Lower lobe of right lung (tissue), 2 donors: ENCODE results near the gene TOM1. TPM values are rescaled to one million over a fixed set of nuclear protein-coding genes. Genes with fewer than 3 reads are reported as not detected.

Experiments used
- ATAC-seq, 2 donors: fragments of 200-7000 bp; cut with Tn5 transposase; one replicate each; pipeline ENCODE4 v1.9.1; 2020 to 2022; ENCODE audit warnings: mild to moderate bottlenecking in 2 of 2, moderate library complexity in 2 of 2
- DNase-seq: peaks from one replicate; pipeline ENCODE4 v3.0.0-alpha.2; 2020
- H3K27ac ChIP-seq: fragments of 200-600 bp; one replicate; pipeline ENCODE4 v1.8.0; 2022
- H3K27me3 ChIP-seq: fragments of 200-600 bp; one replicate; pipeline ENCODE4 v1.8.0; 2022; ENCODE audit warnings: low read depth
- H3K36me3 ChIP-seq: fragments of 200-600 bp; one replicate; pipeline ENCODE4 v1.8.0; 2022; ENCODE audit warnings: mild to moderate bottlenecking
- H3K4me1 ChIP-seq: fragments of 200-600 bp; one replicate; pipeline ENCODE4 v1.8.0; 2022
- H3K4me3 ChIP-seq: fragments of 200-600 bp; one replicate; pipeline ENCODE4 v1.8.0; 2022; ENCODE audit warnings: mild to moderate bottlenecking
- H3K9me3 ChIP-seq: fragments of 200-600 bp; one replicate; pipeline ENCODE4 v1.8.0; 2022
- CTCF ChIP-seq: fragments of 200-600 bp; IDR thresholded peaks from one replicate; pipeline ENCODE4 v1.8.0; 2022; ENCODE audit warnings: antibody characterized with exemption, mild to moderate bottlenecking
- intact Hi-C: fragments of 100-400 bp; cut with DNase I; formaldehyde crosslinking; loops from one replicate; pipeline ENCODE4 v1.11.0; 2022
- total RNA-seq: library from RNA; stranded (reverse); fragmentation: NEBNext Ultra II Directional; extraction: Animal tissue kit (Norgen Biotek cat#: 25700); gene quantifications from one replicate; pipeline ENCODE4 v1.2.1, GENCODE V29; 2021
- donor health status: DM: no; HTN: yes; CAD: no; lungs with severe emphysema.

TOM1 gene
- total RNA-seq, 1 donor from 2014 or later = 70.3 TPM

GRCh38 chr22:35367331-35367886 lies 67.7 kb downstream of the TOM1 start:
- no peak overlapping the region for H3K4me3 ChIP-seq
- no peaks in the 10 kb centered on the region for H3K27me3 ChIP-seq
- DNase-seq (peak; percentile 69), ATAC-seq (peak; percentile 34 to 54)
- H3K27ac ChIP-seq = no peak overlapping the region
- intact Hi-C loops = no loop called here
- H3K36me3 ChIP-seq = no peaks in the 10 kb centered on the region
- H3K9me3 ChIP-seq = no peaks in the 10 kb centered on the region
- no peak for TF ChIP-seq CTCF
- H3K4me1 ChIP-seq = peaks cover 32% of the 10 kb centered on the region

GRCh38 chr22:35368386-35368785 lies 68.7 kb downstream of the TOM1 start:
- intact Hi-C loops = no loop called here
- no peak overlapping the region for H3K27ac ChIP-seq
- H3K9me3 ChIP-seq = no peaks in the 10 kb centered on the region
- TF ChIP-seq CTCF = no peak
- no peak overlapping the region for H3K4me3 ChIP-seq
- H3K4me1 ChIP-seq = peaks cover 34% of the 10 kb centered on the region
- H3K27me3 ChIP-seq = no peaks in the 10 kb centered on the region
- ATAC-seq (no peak), DNase-seq (no peak)
- H3K36me3 ChIP-seq = no peaks in the 10 kb centered on the region

GRCh38 chr22:35369996-35370395 lies 70.3 kb downstream of the TOM1 start:
- Histone ChIP-seq H3K36me3 (no peaks in the 10 kb centered on the region), H3K27me3 (no peaks in the 10 kb centered on the region), H3K4me1 (peaks cover 20% of the 10 kb centered on the region), H3K27ac (no peak overlapping the region), H3K4me3 (no peak overlapping the region), H3K9me3 (no peaks in the 10 kb centered on the region)
- intact Hi-C loops = no loop called here
- DNase-seq = no peak
- no peak for ATAC-seq
- TF ChIP-seq CTCF = no peak

GRCh38 chr22:35373781-35374180 lies 74.1 kb downstream of the TOM1 start:
- ATAC-seq (no peak), DNase-seq (no peak)
- Histone ChIP-seq H3K36me3 (no peaks in the 10 kb centered on the region), H3K9me3 (no peaks in the 10 kb centered on the region), H3K4me3 (no peak overlapping the region), H3K27ac (no peak overlapping the region), H3K27me3 (no peaks in the 10 kb centered on the region), H3K4me1 (peaks cover 47% of the 10 kb centered on the region)
- no peak for TF ChIP-seq CTCF
- intact Hi-C loops = no loop called here

GRCh38 chr22:35375031-35375430 lies 75.3 kb downstream of the TOM1 start:
- no peak for TF ChIP-seq CTCF
- no peak for ATAC-seq

More at GRCh38 chr22:35375031-35375430, 75.3 kb downstream of the TOM1 start:
- Histone ChIP-seq H3K9me3 (no peaks in the 10 kb centered on the region), H3K27me3 (no peaks in the 10 kb centered on the region), H3K4me1 (peaks cover 54% of the 10 kb centered on the region), H3K36me3 (no peaks in the 10 kb centered on the region), H3K4me3 (no peak overlapping the region), H3K27ac (no peak overlapping the region)
- intact Hi-C loops = no loop called here
- no peak for DNase-seq
